GM10847 (cell line): ENCODE data around the gene WRNIP1.

Source experiments
- POLR2A ChIP-seq: IDR thresholded peaks from 2 replicates; pipeline ENCODE4 v1.6.1; 2011; ENCODE audit not compliant: insufficient read length; ENCODE audit errors: extremely low read depth

The WRNIP1 gene

DNA sequence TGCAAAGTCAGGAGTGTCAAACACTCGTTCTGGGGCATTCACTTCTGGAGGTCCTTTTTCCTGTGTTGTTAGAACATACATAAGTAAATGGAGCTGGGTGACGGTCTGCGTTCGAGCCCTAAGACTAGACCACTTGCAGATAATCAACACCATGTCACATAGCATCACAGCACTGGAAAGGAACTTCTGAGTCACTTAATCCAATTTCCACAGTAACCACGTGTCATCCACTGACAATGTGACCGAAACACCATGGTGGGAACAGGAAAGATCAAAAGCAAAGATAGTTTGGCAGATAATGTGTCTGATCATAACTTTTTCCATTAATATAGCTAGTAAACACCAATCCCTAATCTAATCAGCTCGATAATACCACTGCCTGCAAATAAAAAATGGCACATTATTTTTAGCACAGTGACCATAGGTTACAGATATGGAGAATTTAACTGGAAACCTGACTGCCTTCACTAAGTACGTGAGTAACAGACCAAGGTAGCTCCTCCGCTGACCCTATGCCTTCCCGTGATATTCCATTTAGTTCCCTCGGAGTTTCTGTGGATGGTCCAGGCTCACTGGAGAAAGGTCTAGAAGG is 34.8 kb downstream of the WRNIP1 start:
- no peak for TF ChIP-seq POLR2A

DNA sequence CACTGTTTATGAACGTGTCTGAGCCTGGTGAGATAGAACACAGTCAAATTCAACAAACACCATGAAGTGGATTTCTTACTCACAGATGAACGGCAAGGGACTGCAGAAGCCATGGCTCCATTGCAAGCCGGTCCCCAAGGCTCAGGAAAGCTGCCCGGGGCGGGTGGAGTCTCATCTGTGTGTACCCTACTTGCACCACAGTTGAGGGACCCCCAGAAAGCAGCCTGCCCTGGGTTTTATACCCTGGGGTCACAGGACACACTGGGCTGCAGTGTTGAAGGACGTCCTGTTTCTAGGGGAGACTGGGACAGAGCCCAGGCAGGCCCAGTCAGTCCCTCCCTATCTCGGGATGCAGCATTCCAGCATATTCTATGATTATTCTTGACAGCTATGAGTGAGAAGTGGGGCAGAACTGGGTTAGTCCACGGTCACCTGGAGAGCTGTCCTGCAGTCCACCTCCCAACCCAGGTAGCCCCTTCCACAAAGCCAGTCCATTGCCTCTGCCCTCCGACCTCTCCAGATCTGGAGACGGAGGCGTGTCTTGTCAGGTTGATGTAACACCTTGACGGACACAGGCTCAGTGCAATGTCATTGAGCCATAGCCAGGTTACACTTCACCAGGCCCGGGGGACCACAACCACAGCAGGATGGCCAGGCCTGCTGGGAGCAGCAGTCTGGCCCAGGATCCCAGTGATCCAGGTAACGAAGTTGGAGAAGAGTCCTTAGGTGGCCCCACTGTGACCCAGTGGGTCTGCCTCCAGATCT is 35.5 kb downstream of the WRNIP1 start:
- TF ChIP-seq POLR2A = no peak

DNA sequence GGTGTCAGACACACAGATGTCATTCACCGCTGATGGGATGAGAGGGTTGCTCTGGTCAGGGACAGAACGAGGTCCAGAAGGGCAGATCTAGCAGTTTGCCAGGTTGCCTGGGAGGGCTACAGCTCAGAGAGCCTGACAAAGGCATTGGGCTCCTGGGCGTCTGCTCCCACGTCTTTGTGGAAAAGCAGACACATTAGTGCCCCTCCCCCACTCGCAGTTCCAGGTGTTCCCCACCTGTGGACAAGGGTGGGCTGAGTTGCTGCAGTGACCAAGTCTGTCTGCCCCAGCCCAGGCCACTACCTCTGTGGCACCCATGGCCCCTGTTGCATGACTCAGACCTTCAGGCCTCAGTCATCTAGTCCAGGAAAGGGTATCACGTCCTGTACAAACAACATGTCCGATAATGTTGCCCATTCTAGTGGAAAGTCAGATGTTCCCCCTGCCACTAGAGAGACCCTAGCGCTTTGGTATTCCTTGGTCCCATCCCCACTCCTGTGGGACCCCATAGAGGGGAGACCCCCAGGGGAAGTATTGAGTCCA is 37.4 kb downstream of the WRNIP1 start:
- TF ChIP-seq POLR2A = no peak

DNA sequence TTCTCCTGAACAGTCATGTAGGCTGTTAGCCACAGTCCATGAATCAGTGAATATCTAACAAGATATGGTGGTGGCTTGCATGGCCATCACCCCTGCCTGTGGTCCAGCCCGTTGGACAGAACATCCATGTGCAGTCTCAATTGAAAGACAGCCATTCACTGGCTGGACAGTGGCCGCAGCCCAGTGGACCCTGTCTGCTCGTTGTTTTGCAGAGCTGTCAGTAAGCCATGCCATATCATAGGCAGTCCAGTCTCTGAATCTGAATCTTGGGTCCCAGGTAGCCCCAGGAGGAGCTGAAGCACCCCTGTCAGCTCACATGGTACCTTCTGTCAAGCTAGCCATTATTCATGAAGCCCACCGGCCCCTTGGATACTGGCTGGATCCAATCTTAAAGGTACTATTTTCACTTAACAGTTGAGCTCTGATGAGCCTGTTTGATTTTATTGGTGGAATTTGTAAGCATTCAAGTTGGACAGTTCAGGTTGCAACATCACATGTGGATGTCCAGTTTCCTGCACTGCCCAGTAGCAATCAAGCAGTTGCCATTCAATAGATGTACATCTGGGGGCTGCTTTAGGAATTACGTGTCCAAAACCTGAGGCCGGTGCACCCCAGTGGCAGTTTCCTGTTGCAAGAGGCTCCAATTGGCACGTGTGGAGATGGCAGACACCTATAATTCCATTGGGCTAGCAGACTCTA is 38.7 kb downstream of the WRNIP1 start:
- TF ChIP-seq POLR2A = no peak

DNA sequence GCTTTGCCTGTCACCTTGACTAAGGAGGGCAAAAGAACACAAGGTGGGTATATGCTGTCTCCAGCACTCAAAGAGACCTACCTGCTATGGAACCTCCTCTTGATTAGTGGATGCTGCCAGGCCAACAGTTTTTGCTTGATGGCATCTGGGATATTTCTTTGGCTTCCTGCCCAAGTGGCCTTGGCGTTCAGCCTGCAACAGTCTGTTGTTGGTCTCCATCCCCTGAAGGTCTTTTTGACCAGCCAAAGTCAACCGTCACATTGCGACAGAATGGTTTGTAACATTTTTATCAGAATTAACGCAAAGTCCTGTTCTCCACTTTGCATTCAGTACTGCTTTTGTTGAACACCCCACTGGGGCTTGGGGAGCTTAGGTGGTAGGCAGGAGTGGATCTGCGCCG is 39.3 kb downstream of the WRNIP1 start:
- no peak for TF ChIP-seq POLR2A

DNA sequence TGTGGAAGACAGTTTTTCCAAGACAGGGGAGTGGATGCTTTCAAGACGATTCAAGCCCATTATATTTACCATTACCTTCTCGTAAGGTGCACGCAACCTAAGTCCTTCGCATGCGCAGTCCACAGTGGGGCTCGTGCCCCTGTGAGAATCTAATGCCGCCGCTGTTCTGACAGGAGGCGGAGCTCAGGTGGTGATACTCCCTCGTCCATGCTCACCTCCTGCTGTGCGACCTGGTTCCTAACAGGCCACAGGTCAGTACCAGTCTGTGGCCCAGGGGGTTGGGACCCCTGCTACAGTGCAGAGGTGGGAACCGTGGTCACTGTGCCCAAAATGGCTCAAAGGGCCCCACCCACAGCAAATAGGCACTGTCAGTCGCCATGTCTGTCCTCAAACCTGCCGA is 39.8 kb downstream of the WRNIP1 start:
- TF ChIP-seq POLR2A = no peak

DNA sequence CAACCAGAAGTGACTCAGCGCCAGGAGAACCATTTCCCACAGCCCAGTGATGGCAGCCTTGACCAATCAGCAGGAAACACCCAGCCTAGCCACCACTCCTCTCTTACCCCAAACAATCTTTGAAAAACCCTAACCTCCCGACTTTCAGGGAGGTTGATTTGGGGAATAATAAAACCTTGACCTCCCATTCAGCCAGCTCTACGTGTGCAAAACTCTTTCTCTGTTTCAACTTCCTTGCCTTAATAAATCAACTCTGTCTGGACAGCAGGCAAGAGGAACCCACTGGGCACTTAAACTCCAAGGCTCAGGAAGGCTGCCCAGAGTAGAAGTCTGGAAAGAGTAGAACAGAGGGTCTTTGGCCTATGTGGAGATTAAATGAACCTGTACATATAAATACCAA is 41.5 kb downstream of the WRNIP1 start:
- no peak for TF ChIP-seq POLR2A

DNA sequence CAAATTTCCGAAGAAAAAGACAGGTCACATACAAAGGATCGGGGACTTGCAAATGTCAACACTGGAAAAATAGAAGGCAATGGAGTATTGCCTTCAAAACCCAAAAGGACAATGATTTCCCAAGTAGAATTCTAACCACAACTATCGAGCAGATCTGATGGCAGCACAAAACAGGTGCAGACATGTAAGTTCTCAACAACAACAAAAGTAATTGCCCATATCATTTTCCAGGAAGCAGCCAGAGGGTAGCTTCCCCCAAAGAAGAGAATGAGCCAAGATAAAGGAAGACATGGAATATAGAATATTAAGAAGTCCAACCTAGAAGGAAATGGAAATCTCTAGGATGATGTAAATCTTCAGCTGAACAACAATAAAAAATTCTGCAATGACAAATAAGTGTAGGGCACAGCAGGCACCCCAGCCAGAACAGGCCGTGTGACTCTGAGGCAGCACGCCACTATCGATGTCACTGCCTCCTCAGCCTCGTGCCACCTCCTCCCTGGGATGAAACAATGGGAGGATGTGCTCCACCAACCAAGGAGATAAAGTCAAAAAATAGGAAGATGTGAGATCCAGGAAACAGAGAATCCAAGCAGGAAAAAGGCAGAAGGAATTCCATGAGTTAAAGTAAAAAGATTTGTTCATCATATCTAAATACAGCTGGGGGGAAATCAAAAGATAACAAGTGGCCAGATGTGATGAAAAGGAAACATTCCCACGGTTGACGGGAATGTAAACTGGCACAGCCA is 42.3 kb downstream of the WRNIP1 start:
- TF ChIP-seq POLR2A = no peak

DNA sequence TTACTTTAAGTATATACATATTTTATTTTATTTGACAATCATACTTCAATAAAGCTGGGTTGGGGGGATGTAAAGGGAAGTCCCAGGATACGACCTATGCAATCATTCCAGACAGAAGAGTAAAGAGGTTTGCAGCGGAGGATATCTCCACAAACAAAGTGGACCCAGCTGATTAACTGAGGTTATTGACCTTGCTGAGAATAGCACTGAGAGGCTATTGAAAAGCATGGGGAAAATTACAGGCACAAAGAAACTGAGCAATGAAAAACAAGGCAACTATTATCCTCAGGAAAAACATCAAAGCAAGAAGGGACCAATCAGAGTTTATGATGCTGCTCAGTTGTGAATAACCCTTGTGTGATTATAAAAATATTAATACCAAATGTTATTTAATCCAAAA is 43.8 kb downstream of the WRNIP1 start:
- TF ChIP-seq POLR2A = no peak

DNA sequence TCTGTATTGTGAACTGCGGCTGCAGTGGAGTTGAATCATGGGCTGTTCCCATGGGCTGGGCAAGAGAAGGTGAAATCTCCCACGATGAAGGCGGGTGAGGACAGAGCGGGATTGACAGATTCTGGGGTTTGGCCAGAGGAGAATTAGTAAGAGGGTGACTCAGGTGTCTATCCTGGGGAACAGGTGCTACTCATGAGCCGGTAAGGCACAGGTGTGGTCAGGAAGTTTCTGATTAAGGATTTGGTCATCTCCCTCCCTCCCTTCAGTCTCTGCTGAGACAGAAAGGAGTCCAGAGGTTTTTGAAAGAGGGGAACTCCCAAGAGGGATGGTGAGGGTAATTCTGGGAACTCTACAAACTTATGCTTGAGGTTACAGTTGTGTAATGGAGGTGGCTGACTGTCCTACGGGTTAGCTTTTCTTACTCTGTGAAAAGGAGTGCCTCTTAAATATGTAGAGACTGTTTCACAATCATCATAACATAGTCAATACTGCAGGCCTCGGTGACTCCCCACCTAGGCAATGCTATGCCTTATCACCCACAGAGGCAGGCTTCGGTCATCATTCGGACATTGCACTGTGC is 45.0 kb downstream of the WRNIP1 start:
- no peak for TF ChIP-seq POLR2A

DNA sequence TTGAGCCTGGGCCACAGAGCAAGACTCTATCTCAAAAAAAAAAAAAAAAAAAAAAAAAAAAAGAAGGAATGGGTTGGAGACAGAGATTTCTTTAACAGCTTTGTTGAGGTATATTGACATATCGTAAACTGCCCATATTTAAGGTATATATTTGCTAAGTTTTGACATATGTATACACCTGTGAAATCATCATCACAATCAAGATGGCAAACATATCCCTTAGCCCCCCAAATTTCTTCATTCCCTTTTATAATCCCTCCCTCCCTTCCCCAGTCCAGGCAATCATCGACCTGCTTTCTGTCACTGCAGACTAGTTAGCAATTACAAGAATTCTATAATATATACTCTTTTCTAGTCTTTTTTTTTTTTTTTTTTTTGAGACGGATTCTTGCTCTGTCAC is 47.5 kb downstream of the WRNIP1 start:
- TF ChIP-seq POLR2A = no peak

DNA sequence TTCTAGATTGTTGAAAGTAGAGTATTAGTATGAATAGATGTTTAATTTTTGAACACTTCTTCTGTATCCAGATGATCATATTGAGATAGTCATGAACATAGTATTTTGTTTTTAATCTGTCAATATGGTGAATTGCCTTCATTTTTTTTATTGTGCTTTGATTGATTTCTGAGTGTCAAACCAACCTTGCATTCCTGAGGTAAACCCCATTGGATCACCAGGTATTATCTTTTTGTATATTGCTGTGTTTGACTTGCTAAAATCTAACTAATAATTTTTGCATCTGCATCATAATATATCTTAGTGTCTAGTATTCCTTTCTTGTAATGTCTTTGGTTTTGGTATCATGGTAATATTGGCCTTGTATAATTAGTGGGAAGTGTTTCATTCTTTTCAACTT is 51.0 kb downstream of the WRNIP1 start:
- TF ChIP-seq POLR2A = no peak

DNA sequence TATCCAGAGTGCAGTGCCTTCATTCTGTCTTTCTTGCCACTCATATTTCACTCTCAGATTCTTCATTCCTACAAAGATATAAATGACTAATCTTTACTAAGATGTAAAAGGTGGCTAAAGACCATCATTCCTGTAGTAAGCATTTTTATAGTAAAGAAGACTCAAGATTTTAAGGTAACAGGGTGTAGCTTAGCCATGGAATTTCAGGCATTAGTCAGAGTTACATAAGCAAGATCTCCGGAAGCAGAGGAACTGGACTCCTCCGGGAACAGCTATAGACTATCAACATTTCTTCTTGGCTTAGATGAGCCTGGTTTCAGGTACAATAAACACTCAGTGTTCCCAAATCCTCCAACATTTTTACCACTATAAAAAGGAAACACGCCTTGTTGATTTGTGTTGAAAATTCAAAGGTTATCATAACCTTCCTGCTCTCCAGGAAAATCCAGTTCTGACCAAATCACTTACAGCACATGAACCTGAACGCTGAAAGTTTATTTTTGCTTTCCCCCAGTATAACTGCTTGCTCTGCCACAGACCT is 52.8 kb downstream of the WRNIP1 start:
- no peak for TF ChIP-seq POLR2A

DNA sequence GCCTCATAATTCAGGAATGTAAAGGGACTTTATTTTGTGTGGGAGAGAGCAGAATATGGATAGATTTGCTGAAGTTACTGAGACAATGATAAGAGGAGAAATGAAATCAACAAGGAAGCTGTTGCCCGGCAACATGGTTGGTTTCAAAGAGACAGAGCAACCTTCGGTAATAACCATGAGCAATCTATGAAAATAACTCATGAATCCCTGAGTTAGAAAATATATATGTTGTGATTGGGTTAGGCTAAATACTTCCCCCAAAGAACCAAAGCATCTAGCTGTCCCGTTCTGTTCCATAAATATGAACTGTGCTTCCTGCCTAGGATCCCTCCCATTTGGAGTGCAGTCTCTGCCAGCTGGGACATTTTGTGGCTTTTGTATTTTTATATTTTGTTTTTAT is 53.4 kb downstream of the WRNIP1 start:
- TF ChIP-seq POLR2A = no peak

DNA sequence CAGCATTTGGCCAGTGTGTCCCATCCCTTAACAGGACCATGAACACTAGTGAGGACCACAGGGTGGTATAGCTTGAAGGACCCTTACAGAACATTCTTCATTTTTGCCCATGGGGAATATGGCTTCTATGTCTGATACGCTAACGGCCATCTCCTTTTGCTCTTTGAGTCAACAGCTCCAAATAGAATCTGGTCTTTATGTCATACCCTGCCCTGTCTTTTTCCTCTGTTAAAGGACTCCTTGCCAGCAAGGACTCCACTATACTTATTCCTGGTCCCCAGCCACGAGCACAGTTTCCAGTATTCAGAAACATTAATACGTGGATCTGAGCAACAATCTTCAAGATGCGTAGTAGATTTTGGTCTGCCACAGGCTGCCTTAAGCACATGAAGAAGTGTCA is 53.9 kb downstream of the WRNIP1 start:
- no peak for TF ChIP-seq POLR2A
